Upper lobe of left lung (tissue), 4 donors: ENCODE data around the gene WSB1.
"Not testable (repeated sequence)": the region's sequence is repeated elsewhere in the genome, so short reads cannot be mapped to it uniquely, and the experiment has no call there.

Source experiments
- CTCF ChIP-seq, 6 experiments: fragments of 450-650 bp in 4 of 6; fragments of 200-600 bp in 2 of 6; sonication (generic) in 2 of 6; IDR thresholded peaks; one replicate each; pipeline ENCODE4 v1.5.1; 2016 to 2019; ENCODE audit warnings: antibody characterized with exemption in 6 of 6
- EP300 ChIP-seq, 4 donors: sonication (generic); formaldehyde crosslinking; IDR thresholded peaks; one replicate each; pipeline ENCODE4 v1.5.1; 2017; ENCODE audit warnings: antibody characterized with exemption in 4 of 4, control low read depth in 2 of 4
- POLR2A ChIP-seq, 4 donors: fragments of 450-650 bp; IDR thresholded peaks; one replicate each; pipeline ENCODE4 v1.5.1; 2016 to 2017; ENCODE audit warnings: antibody characterized with exemption in 4 of 4, mild to moderate bottlenecking in 2 of 4
- POLR2AphosphoS5 ChIP-seq, 2 donors: sonication (generic); formaldehyde crosslinking; IDR thresholded peaks; one replicate each; pipeline ENCODE4 v1.5.1; 2017; ENCODE audit warnings: antibody characterized with exemption in 2 of 2

DNA sequence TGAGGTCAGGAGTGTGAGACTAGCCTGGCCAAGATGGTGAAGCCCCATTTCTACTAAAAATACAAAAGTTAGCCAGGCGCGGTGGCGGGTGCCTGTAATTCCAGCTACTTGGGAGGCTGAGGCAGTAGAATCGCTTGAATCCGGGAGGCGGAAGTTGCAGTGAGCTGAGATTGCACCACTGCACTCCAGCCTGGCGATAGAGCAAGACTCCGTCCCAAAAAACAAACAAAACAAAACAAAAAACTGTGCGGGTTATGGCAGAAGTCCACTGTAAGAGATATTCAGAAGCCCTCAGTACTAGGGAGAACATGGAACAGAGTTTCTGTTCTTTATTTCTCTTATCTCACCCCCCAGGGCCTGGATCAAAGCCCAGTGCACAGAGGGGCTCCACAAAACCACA is 34.8 kb downstream of the WSB1 start:
- TF ChIP-seq POLR2A, CTCF, EP300, POLR2AphosphoS5 (IDR thresholded peaks at IDR 0.05): not testable (repeated sequence)
